NT2/D1 (cell line): ENCODE data around the gene PCDHA4.
"Not testable (repeated sequence)": the region's sequence is repeated elsewhere in the genome, so short reads cannot be mapped to it uniquely, and the experiment has no call there.

Experiments
- DNase-seq: peaks from one replicate; pipeline ENCODE4 v3.0.0-alpha.2; 2011; ENCODE audit warnings: low read depth, low spot score
- H3K27me3 ChIP-seq: 2 replicates; pipeline ENCODE4 v1.6.0; 2011; ENCODE audit warnings: mild to moderate bottlenecking; ENCODE audit not compliant: insufficient read length, insufficient read depth
- H3K36me3 ChIP-seq: 2 replicates; pipeline ENCODE4 v1.6.1; 2011; ENCODE audit warnings: mild to moderate bottlenecking, low read length, mixed read lengths; ENCODE audit not compliant: insufficient read depth, insufficient read length
- H3K4me1 ChIP-seq: 2 replicates; pipeline ENCODE4 v1.5.1; 2011; ENCODE audit not compliant: insufficient read depth, insufficient read length
- H3K4me3 ChIP-seq: 2 replicates; pipeline ENCODE4 v1.5.1; 2011; ENCODE audit warnings: low read depth; ENCODE audit not compliant: insufficient read length
- H3K9ac ChIP-seq: 2 replicates; pipeline ENCODE4 v1.6.0; 2011; ENCODE audit warnings: low read depth; ENCODE audit not compliant: insufficient read length
- H3K9me3 ChIP-seq: 2 replicates; pipeline ENCODE4 v1.5.1; 2011; ENCODE audit warnings: mild to moderate bottlenecking, low read length; ENCODE audit not compliant: insufficient read depth
- SUZ12 ChIP-seq: IDR thresholded peaks from 2 replicates; pipeline ENCODE4 v1.6.1; 2011; ENCODE audit not compliant: insufficient read length, insufficient read depth; ENCODE audit errors: extremely low read depth
- YY1 ChIP-seq: IDR thresholded peaks from 2 replicates; pipeline ENCODE4 v1.6.1; 2011; ENCODE audit not compliant: insufficient read length, insufficient read depth
- ZNF274 ChIP-seq: IDR thresholded peaks from 2 replicates; pipeline ENCODE4 v1.6.1; 2011; ENCODE audit warnings: mild to moderate bottlenecking, low read depth, low read length

Gene PCDHA4

GRCh38 chr5:140806834-140807775 lies at the start of gene PCDHA4:
PCDHA4 (plus strand) TSS chr5:140807068.
- H3K27me3 ChIP-seq: no peaks in the 10 kb centered on the region
- H3K9ac ChIP-seq: peak within 1 kb of the TSS; percentile 82
- H3K36me3 ChIP-seq: no peaks in the 10 kb centered on the region
- H3K9me3 ChIP-seq: no peaks in the 10 kb centered on the region; the same call in 1 of the 2 replicates
- no peak for TF ChIP-seq SUZ12
- no peak for TF ChIP-seq YY1
- no peak for TF ChIP-seq ZNF274
- H3K4me1 ChIP-seq: no peaks in the 10 kb centered on the region
- peak within 1 kb of the TSS; percentile 73 for H3K4me3 ChIP-seq
- peak; percentile 43 for DNase-seq

DNA sequence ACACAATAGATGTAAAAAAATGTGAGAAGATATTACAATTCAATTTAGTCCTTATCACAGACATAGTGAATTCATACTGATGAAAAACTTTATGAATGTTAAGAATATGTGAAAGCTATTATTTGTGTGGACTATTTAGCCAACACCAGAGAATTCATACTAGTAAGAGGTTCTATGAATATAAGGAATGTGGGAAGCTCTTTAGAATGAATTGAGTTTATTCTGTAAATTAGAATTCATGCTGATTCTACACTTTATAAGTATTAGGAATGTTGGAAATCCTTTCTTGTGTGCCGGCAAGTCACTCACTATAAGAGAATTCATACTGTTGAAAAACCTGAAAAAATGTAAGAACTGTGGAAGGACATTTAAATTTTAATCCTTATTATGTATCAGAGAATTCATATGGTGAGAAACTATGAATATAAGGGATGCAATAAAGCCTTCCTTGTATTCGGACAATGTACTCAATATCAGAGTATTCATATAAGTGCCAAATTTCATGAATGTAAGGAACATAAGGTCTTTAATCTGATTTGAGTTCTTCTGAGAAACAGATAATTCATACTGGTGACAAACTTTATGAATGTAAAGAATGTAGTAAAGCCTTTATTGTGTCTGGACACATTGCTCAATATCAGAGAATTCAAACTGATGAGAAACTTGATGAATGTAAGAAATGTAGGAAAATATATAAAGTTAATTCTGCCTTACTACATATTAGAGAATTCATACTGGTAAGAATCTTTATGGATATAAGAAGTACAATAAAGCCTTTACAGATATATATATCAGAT lies 42.5 kb upstream of the PCDHA4 start:
- Histone ChIP-seq H3K27me3 (no peaks in the 10 kb centered on the region), H3K4me1 (no peaks in the 10 kb centered on the region), H3K9me3 (peaks cover 83% of the 10 kb centered on the region), H3K4me3 (no peak overlapping the region), H3K9ac (no peak overlapping the region), H3K36me3 (no peaks in the 10 kb centered on the region)
- DNase-seq: no peak
- TF ChIP-seq YY1: no peak
- peak; percentile 82 for TF ChIP-seq ZNF274
- TF ChIP-seq SUZ12: no peak

- Histone ChIP-seq H3K36me3 (no peaks in the 10 kb centered on the region), H3K4me1 (no peaks in the 10 kb centered on the region), H3K9ac (no peak overlapping the region), H3K9me3 (peaks cover 91% of the 10 kb centered on the region), H3K4me3 (no peak overlapping the region), H3K27me3 (no peaks in the 10 kb centered on the region)
- no peak for DNase-seq
- no peak for TF ChIP-seq SUZ12
- TF ChIP-seq YY1: no peak
- no peak for TF ChIP-seq ZNF274
Measured at GRCh38 chr5:140767444-140767843, 39.4 kb upstream of the PCDHA4 start.

- no peak for DNase-seq
- TF ChIP-seq SUZ12: no peak
- no peak for TF ChIP-seq ZNF274
- TF ChIP-seq YY1: no peak
- Histone ChIP-seq H3K4me3 (no peak overlapping the region), H3K4me1 (no peaks in the 10 kb centered on the region), H3K9ac (no peak overlapping the region), H3K36me3 (no peaks in the 10 kb centered on the region), H3K9me3 (peaks cover 36% of the 10 kb centered on the region), H3K27me3 (no peaks in the 10 kb centered on the region)
Measured at GRCh38 chr5:140780512-140780911, 26.4 kb upstream of the PCDHA4 start.

GRCh38 chr5:140785905-140786686 lies 20.8 kb upstream of the PCDHA4 start, which contains the start of gene PCDHA1:
PCDHA1 (plus strand) TSS chr5:140786140.
- H3K4me1 ChIP-seq: no peaks in the 10 kb centered on the region
- H3K27me3 ChIP-seq: no peaks in the 10 kb centered on the region
- H3K4me3 ChIP-seq: no peak within 1 kb of the TSS
- DNase-seq: no peak
- peaks cover 30% of the 10 kb centered on the region for H3K9me3 ChIP-seq
- H3K36me3 ChIP-seq: no peaks in the 10 kb centered on the region
- TF ChIP-seq ZNF274: no peak
- no peak for TF ChIP-seq YY1
- no peak for TF ChIP-seq SUZ12
- no peak within 1 kb of the TSS for H3K9ac ChIP-seq

DNA sequence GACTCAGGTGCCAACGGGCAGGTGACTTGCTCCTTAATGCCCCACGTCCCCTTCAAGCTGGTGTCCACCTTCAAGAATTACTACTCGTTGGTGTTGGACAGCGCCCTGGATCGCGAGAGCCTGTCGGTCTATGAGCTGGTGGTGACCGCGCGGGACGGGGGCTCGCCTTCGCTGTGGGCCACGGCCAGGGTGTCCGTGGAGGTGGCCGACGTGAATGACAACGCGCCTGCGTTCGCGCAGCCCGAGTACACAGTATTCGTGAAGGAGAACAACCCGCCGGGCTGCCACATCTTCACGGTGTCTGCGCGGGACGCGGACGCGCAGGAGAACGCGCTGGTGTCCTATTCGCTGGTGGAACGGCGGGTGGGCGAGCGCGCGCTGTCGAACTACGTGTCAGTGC lies 19.4 kb upstream of the PCDHA4 start:
- H3K36me3 ChIP-seq, H3K9ac ChIP-seq, H3K4me3 ChIP-seq, H3K27me3 ChIP-seq, H3K4me1 ChIP-seq, DNase-seq: not testable (repeated sequence)
- H3K9me3 ChIP-seq: peaks cover 21% of the 10 kb centered on the region

DNA sequence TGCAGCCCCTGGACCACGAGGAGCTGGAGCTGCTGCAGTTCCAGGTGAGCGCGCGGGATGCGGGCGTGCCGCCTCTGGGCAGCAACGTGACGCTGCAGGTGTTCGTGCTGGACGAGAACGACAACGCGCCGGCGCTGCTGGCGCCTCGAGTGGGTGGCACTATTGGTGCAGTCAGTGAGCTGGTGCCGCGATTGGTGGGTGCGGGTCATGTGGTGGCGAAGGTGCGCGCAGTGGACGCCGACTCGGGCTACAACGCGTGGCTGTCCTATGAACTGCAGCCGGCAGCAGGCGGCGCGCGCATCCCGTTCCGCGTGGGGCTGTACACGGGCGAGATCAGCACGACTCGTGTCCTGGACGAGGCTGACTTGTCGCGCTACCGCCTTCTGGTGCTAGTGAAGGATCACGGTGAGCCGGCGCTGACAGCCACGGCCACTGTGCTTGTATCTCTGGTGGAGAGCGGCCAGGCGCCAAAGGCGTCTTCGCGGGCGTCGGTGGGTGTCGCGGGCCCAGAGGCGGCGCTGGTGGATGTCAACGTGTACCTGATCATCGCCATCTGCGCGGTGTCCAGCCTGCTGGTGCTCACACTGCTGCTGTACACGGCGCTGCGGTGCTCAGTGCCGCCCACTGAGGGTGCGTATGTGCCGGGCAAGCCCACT lies 18.9 kb upstream of the PCDHA4 start:
- H3K4me1 ChIP-seq, H3K9ac ChIP-seq, H3K27me3 ChIP-seq, H3K4me3 ChIP-seq, H3K36me3 ChIP-seq, DNase-seq: not testable (repeated sequence)
- H3K9me3 ChIP-seq: peaks cover 16% of the 10 kb centered on the region
